IPS-15b (cell line): Measurements from ENCODE around the gene SH2D6.
A peak's percentile ranks its signal among the peaks of the same experiment; 100 is the strongest.

Source experiments
- H3K27me3 ChIP-seq: one replicate; pipeline ENCODE4 v1.6.1; 2013; ENCODE audit warnings: low read length; ENCODE audit not compliant: control insufficient read depth, insufficient read depth
- H3K36me3 ChIP-seq: one replicate; pipeline ENCODE4 v1.6.1; 2013; ENCODE audit warnings: low read length; ENCODE audit not compliant: control insufficient read depth, insufficient read depth
- H3K4me1 ChIP-seq: one replicate; pipeline ENCODE4 v1.6.1; 2013; ENCODE audit warnings: mild to moderate bottlenecking, low read length; ENCODE audit not compliant: control insufficient read depth, insufficient read depth
- H3K4me3 ChIP-seq: one replicate; pipeline ENCODE4 v1.5.1; 2013; ENCODE audit warnings: low read depth, low read length
- H3K9ac ChIP-seq: one replicate; pipeline ENCODE4 v1.6.1; 2013; ENCODE audit warnings: low read depth, mild to moderate bottlenecking, low read length
- H3K9me3 ChIP-seq: one replicate; pipeline ENCODE4 v1.6.1; 2013; ENCODE audit warnings: mild to moderate bottlenecking, low read length; ENCODE audit not compliant: control insufficient read depth, insufficient read depth

SH2D6 gene

DNA sequence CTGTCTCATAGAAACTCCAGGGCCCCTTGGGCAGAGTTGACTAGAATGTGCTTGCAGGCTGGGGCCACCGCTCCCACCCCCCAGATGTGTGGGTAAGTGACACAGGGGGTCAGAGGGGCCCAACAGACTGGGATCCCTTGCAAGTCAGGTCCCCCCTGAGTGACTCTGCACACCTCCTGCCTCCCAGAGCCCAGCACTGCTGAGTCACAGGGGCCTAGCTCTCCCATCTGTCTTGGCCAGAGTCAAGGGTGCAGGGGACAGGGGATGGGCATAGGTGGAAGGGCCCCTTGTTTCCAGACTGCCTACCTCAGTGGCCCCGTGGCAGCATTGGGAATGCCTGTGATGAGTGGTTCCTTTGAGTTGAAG lies 11.4 kb downstream of the SH2D6 start:
- Histone ChIP-seq H3K27me3 (peaks cover 17% of the 10 kb centered on the region), H3K4me1 (peaks cover 19% of the 10 kb centered on the region), H3K9ac (no peak overlapping the region), H3K4me3 (no peak overlapping the region), H3K36me3 (no peaks in the 10 kb centered on the region), H3K9me3 (no peaks in the 10 kb centered on the region)

DNA sequence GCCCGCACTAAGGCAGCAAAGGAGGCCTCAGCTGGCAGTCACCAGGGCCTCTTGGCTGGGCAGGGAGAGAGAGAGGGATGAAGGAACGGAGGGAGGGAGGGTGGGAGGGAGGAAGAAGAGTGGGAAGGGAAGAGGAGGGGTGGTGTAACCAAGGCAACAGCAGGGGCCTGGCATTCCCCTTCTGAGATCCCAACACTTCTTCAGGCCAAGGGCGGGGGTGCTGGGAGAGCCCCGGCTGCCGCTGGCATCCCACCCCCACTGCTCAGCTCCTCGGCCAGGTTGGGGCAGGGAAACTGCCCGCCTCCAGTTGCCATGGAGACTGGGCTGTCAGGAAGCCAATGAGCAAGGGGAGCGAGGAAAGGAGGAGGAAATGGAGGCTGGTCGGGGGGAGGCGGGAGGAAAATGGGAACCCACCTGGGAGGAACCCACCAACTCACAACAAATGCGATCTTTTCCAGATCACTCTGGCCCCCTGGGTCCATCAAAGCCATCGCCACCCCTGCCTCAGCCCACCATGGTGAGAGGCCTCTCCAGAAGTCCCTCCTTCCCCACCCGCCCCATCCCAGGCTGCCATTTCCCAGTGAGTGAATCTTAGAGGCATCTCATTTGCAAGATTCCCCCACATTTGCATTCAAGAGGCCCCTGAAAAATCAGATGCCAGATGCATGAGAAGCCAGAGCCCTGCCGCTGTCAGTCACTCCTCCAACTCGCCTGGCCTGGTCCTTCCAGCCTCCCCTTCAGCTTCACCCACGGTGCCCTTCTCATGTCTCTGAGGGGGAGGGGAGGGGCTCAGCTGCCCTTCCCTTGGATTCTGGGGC lies 12.4 kb downstream of the SH2D6 start:
- no peaks in the 10 kb centered on the region for H3K36me3 ChIP-seq
- H3K4me1 ChIP-seq: peaks cover 19% of the 10 kb centered on the region
- H3K27me3 ChIP-seq: peaks cover 17% of the 10 kb centered on the region
- no peaks in the 10 kb centered on the region for H3K9me3 ChIP-seq
- no peak overlapping the region for H3K9ac ChIP-seq
- H3K4me3 ChIP-seq: peak overlapping the region; percentile 59

DNA sequence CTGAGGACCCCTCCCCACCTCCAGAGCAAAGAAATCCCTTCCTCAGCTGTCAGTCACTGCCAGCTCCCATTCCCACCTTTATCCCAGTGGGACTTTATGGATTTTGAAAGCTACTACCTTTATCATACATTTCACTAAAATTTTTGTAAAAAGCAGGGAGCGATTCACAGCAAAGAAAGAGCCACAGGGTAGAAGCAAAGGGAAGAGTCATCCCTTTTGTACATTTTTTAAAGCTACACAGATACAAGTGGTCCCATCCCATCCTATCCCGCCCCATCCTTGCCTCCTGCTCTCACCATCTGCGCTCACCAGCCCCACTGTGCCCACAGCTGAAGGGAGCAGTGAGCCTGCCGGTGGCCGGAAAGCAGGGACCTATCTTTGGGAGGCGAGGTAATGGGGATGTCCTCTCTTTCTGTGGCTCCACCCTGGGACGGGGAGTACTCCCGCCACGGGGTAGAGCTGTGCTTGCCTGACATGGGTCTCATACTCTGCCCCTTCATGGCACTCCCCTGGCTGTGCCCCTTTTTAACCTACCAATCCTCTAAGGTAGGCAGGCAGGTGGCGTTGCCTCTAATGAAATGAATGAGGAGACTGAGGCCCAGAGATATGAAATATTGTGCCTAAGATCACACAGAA lies 13.2 kb downstream of the SH2D6 start:
- Histone ChIP-seq H3K36me3 (no peaks in the 10 kb centered on the region), H3K9ac (no peak overlapping the region), H3K27me3 (peaks cover 19% of the 10 kb centered on the region), H3K9me3 (no peaks in the 10 kb centered on the region), H3K4me3 (peak overlapping the region; percentile 59), H3K4me1 (peaks cover 19% of the 10 kb centered on the region)

DNA sequence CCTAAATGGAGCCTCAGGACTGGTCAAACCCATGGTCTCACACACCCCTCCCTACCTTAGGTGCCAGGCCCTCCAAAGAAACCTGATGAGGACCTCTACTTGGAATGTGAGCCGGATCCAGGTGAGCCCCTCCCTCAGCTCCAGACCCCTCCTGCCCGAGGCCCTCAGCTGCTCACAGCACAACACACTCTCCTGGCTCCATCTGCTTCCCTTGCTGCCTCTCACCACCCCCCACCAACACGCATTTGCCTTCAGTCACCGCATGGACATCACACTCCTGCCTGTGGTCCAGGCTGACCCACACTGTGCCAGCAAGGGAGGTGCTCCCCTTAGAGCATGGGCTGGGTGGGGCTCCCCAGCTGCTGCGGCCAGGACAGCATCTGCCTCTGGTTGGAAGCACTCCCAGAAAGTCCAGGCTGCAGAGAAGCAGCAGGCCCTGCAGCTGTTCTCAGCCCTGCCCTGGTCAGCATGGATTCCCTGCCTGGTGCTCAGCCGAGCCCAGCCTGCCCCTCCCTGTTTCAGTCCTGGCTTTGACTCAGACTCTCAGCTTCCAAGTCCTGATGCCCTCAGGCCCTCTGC lies 15.1 kb downstream of the SH2D6 start:
- Histone ChIP-seq H3K9ac (no peak overlapping the region), H3K9me3 (no peaks in the 10 kb centered on the region), H3K4me1 (peaks cover 21% of the 10 kb centered on the region), H3K36me3 (no peaks in the 10 kb centered on the region), H3K27me3 (peaks cover 13% of the 10 kb centered on the region), H3K4me3 (no peak overlapping the region)

DNA sequence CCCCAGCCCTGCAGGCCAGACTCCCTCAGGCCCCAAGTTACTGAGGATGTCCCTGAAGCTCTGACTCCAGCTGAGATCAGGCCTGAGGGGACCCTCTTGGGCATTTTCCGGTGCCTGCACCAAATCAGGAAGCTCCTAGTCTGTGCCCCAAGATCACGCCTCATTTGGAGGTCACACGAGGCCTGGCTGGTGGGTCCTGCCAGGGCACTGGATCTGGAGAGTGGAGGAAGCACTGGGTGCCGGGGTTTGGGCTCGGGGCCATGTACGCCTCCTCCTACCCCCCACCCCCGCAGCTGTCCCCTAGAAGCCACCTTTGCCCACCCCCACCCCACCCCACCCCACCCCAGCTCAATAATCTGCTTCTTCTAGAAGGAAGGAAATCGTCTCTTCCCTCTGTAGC lies 16.2 kb downstream of the SH2D6 start:
- Histone ChIP-seq H3K9ac (no peak overlapping the region), H3K4me1 (peaks cover 24% of the 10 kb centered on the region), H3K27me3 (peaks cover 6% of the 10 kb centered on the region)

DNA sequence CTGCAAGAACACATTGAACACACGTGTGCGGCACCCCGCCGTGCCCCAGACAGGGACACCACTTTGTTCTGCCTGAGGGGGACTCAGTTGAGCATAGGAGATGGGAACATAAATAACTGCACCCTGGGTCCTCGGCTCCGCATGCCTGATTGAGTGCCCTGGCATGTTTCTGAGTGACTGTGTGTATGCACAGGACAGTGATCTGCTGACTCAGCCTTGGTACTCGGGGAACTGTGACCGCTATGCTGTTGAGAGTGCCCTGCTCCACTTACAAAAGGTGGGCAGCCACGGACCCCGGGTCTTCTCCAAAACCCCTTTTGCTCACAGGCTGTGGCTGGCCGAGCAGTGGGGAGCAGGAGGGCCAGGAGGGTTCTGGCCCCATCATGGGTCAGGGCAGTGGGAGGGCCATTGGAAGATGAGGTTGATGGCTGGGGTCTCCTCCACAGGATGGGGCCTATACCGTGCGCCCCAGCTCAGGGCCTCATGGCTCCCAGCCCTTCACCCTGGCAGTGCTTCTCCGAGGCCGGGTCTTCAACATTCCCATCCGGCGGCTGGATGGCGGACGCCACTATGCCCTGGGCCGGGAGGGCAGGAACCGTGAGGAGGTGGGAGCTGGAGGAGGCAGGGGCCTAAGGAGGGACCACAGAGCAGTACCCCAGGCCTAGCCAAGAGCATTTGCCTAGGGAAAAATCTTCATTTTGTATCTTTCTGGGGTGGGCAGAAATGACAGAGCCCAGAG lies 16.9 kb downstream of the SH2D6 start:
- Histone ChIP-seq H3K9me3 (no peaks in the 10 kb centered on the region), H3K4me1 (peaks cover 24% of the 10 kb centered on the region), H3K9ac (no peak overlapping the region), H3K4me3 (no peak overlapping the region), H3K36me3 (no peaks in the 10 kb centered on the region), H3K27me3 (peaks cover 6% of the 10 kb centered on the region)

More for the DNA sequence above, 16.2 kb downstream of the SH2D6 start:
- Histone ChIP-seq H3K36me3 (no peaks in the 10 kb centered on the region), H3K4me3 (no peak overlapping the region), H3K9me3 (no peaks in the 10 kb centered on the region)

DNA sequence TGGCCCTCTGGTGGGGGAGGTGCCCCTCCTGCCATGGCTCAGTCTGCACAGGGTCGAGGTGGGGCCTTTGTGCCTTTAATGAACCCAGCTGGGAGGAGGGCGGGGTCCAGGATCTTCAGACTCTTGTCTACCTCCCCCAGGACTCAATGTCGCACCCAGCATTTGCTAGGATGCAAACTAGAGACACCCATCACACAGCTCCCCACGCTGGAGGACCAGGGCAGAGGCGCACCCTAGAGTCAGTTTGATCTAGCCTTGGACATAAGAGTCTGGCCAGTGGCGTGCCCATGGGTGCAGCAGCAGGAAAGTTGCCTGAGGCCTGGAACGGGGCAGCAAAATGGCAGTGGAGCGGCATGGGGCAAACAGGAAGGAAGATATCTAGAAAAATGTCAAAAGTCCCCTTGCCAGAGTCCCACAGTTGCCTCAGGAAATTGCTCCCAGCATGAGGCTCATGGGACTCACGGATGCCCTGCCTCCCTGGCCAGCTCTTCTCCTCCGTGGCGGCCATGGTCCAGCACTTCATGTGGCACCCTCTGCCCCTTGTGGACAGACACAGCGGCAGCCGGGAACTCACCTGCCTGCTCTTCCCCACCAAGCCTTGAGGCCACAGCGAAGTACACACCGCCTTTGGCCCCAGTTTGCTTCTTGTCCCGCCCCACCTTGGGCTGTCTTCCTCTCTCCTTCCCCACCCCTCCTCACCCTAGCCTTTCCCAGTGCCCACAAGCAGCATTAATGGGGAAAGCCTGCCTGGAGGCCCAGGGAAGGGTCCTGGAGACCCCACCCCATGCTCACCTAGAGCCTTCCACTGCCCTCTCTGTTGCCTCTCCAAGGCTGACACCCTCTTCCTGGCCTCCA lies 17.7 kb downstream of the SH2D6 start:
- no peak overlapping the region for H3K9ac ChIP-seq
- H3K4me1 ChIP-seq: peaks cover 24% of the 10 kb centered on the region
- H3K27me3 ChIP-seq: peaks cover 6% of the 10 kb centered on the region

DNA sequence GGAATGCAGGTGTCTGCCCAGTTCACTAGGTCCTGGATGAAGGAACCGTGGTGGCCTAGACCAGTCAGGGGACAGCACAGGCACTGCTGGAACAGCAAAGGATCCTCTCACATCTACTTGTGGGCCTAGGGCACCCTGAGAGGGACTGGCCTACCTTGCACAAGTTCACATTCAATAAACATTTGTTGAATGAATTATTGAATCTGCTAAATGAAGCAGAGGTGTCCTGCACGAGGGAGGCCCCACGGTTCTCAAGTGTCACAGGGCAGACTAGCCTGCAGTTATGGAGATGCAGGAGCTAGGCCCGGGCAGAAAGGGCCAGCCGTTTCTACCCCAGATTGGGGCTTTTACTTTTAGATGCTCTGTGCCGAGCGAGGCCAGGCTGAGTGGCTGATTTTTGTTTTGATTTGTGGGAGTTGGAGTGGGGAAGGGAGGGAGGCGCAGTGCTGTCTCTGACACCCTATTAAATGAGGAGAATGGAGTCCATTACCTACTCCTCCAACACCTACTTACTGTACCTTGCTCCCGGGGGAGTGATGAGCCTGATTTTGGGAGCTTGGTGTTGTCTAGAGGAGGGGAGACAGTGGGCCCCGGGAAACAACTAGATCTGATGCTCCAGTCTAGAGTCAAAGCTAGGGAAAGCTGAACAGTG lies 18.4 kb downstream of the SH2D6 start:
- Histone ChIP-seq H3K4me1 (peaks cover 19% of the 10 kb centered on the region), H3K36me3 (no peaks in the 10 kb centered on the region), H3K27me3 (peaks cover 6% of the 10 kb centered on the region), H3K9ac (peak overlapping the region; percentile 16), H3K4me3 (peak overlapping the region; percentile 23), H3K9me3 (no peaks in the 10 kb centered on the region)

More for the DNA sequence above, 17.7 kb downstream of the SH2D6 start:
- H3K9me3 ChIP-seq: no peaks in the 10 kb centered on the region
- no peak overlapping the region for H3K4me3 ChIP-seq
- no peaks in the 10 kb centered on the region for H3K36me3 ChIP-seq

DNA sequence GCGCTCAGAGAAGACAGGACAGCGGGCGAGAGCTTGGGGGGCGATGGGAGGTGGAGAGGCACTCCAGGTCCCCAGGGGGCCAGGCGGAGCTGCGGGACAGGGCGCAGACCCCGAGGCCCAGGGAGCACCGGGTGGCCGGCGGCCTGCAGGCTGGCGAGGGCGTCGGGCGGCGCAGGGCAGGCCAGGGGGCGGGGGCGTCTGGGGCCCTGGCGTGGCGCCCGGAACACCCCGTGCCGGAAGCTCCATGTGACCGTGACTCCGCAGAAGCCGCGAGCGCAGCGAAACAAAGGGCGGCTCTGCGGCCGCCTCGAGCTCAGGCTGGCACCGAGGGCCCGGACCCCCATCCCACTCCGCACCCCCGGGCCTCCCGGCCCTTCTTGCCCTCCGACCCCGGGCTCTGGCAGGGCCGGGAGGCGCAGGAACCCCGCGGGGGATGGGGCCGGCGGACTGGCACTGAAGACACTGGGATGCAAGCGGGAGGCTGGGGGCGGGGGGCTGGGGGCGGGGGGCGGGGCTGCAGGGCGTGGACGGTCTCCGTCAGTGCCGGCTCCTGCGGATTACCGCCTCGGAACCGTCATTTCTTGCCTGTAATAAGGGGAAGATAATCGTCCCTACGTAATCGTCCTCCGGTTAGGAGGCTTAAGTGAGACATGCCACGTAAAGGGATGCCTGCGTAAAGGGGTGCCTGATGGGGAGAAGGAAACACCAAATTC lies 19.1 kb downstream of the SH2D6 start:
- H3K9ac ChIP-seq: peak overlapping the region; percentile 16
- peak overlapping the region; percentile 23 for H3K4me3 ChIP-seq
- H3K9me3 ChIP-seq: no peaks in the 10 kb centered on the region
- peaks cover 6% of the 10 kb centered on the region for H3K27me3 ChIP-seq
- peaks cover 19% of the 10 kb centered on the region for H3K4me1 ChIP-seq
- H3K36me3 ChIP-seq: no peaks in the 10 kb centered on the region

DNA sequence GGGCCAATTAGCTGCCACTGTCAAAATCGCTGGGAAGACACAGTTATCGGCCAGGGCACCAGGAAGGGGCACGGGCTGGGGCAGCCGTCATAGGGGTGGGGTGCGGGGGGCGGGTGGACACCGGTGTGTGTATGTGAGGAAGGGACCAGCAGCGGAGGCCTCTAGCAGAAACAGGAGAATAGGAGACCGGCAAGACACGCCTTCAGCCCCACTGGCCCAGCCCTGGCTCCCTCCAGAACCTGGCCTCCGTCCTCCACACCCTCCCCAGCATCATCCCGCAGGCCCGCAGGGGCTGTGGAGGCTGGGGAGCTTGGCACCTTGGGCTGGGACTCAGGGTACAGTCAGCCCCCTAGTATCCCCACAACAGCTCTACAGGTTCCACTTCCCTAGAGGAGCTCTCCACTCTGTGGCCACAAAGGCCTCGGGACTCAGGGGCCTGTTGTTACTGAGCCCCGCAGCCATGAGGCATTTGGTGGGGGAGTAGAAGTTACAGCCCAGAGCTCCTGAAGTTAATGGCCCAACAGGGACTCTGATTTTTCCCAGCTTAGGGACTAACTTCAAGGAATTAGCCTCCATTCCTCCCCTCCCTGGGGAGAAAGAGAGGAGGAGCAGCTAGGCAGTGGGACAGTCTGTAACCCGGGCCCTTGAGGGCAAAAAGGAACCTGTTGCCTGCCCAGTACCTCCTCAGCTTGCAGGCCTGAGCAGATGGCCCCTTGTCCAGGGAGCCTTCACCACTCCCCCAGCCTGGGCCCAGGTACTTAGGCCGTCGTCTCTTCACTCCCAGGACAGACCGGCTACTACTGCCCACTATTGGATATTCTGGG lies 19.9 kb downstream of the SH2D6 start:
- Histone ChIP-seq H3K36me3 (no peaks in the 10 kb centered on the region), H3K4me1 (peaks cover 16% of the 10 kb centered on the region), H3K9me3 (no peaks in the 10 kb centered on the region), H3K4me3 (no peak overlapping the region), H3K9ac (peak overlapping the region; percentile 26), H3K27me3 (peaks cover 6% of the 10 kb centered on the region)
